Activated CD8-positive, alpha-beta memory T cell treated with anti-CD3 and anti-CD28 coated beads, Interleukin-2, amount 50 U/mL, for 1 hour (primary cell): Measurements from ENCODE around the gene ZNF821.
A peak's percentile ranks its signal among the peaks of the same experiment; 100 is the strongest.
"Not testable (repeated sequence)": the region's sequence is repeated elsewhere in the genome, so short reads cannot be mapped to it uniquely, and the experiment has no call there.

Source experiments
- DNase-seq: peaks from one replicate; pipeline ENCODE4 v3.0.0-alpha.2; 2020; ENCODE audit errors: extremely low read depth

Gene ZNF821

GRCh38 chr16:71859762-71860521, 24.0 kb downstream of the ZNF821 start:
- no peak for DNase-seq

- DNase-seq, result no peak
Measured at GRCh38 chr16:71855937-71856662, 27.9 kb downstream of the ZNF821 start.

- no peak for DNase-seq
Measured at GRCh38 chr16:71854369-71854948, 29.5 kb downstream of the ZNF821 start.

- no peak for DNase-seq
Measured at GRCh38 chr16:71853413-71853812, 30.6 kb downstream of the ZNF821 start.

- DNase-seq, result no peak
Measured at GRCh38 chr16:71852561-71852960, 31.4 kb downstream of the ZNF821 start.

- DNase-seq, result no peak
Measured at GRCh38 chr16:71852158-71852557, 31.8 kb downstream of the ZNF821 start.

GRCh38 chr16:71851746-71852145, 32.2 kb downstream of the ZNF821 start:
- no peak for DNase-seq

- DNase-seq, result no peak
Measured at GRCh38 chr16:71848622-71849021, 35.4 kb downstream of the ZNF821 start.

- DNase-seq, result no peak
Measured at GRCh38 chr16:71847096-71847495, 36.9 kb downstream of the ZNF821 start.

GRCh38 chr16:71846431-71846830, 37.6 kb downstream of the ZNF821 start:
- no peak for DNase-seq

GRCh38 chr16:71845639-71846430, 38.1 kb downstream of the ZNF821 start, which contains the start of gene ATXN1L:
Gene ATXN1L (plus strand): TSS chr16:71845976. CDS start chr16:71849741, 3,765 bp downstream.
- peak; percentile 79 for DNase-seq

- no peak for DNase-seq
Measured at GRCh38 chr16:71843572-71843971, 40.4 kb downstream of the ZNF821 start.

- DNase-seq, result no peak
Measured at GRCh38 chr16:71840052-71840451, 43.9 kb downstream of the ZNF821 start.

GRCh38 chr16:71837150-71837549, 46.8 kb downstream of the ZNF821 start:
- no peak for DNase-seq

- no peak for DNase-seq
Measured at GRCh38 chr16:71834291-71834690, 49.7 kb downstream of the ZNF821 start.

- not testable (repeated sequence) for DNase-seq
Measured at GRCh38 chr16:71832112-71832511, 51.9 kb downstream of the ZNF821 start.

GRCh38 chr16:71831698-71832097, 52.3 kb downstream of the ZNF821 start:
- not testable (repeated sequence) for DNase-seq

- DNase-seq, result no peak
Measured at GRCh38 chr16:71830359-71830758, 53.6 kb downstream of the ZNF821 start.

GRCh38 chr16:71826533-71827017, 57.4 kb downstream of the ZNF821 start:
- no peak for DNase-seq

GRCh38 chr16:71817155-71817500, 66.9 kb downstream of the ZNF821 start:
- DNase-seq, result not testable (repeated sequence)

GRCh38 chr16:71811261-71811803, 72.7 kb downstream of the ZNF821 start:
- DNase-seq, result no peak

GRCh38 chr16:71810155-71810530, 73.8 kb downstream of the ZNF821 start:
- not testable (repeated sequence) for DNase-seq
